ENCODE measurements around the gene SCUBE2. TPM values are rescaled to one million over a fixed set of nuclear protein-coding genes. Genes with fewer than 3 reads are reported as not detected.

The SCUBE2 gene
- total and polyA plus RNA-seq, 4 donors = 2.6 to 27.6 (median 4.0) TPM

GRCh38 chr11:9123595-9124304, 32.4 kb upstream of the SCUBE2 start:
- H3K27ac ChIP-seq (ENCODE audit: low read depth in 1 of 2, low read length in 1 of 2) = no peak overlapping the region
- WGBS, 2 donors = 83 to 89% methylated on average over 2 of the region's 2 CpGs

DNA sequence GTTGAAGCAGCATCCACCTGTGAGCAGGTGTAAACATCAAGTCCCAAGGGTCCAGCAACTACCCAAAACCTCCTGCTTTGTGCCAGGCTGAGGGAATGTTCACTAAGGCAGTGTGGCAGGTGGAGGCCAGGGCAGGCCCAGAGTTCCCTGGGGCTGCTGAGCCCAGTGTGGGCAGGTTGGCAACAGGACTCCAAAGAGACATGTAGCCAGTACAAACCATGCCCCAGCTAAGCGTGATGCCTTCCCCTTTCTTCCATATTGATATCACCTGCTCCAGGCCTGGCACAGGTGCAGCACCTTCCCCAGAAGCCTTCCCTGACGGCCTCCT, 30.0 kb upstream of the SCUBE2 start:
- Histone ChIP-seq H3K9me3 (ENCODE audit: control insufficient read depth in 4 of 4, insufficient read depth in 3 of 4, low read length in 3 of 4) (no peaks in the 10 kb centered on the region), H3K36me3 (ENCODE audit: control insufficient read depth in 4 of 4, insufficient read depth in 4 of 4, low read length in 4 of 4) (no peaks in the 10 kb centered on the region), H3K27ac (ENCODE audit: low read depth in 1 of 2, low read length in 1 of 2) (no peak overlapping the region), H3K27me3 (ENCODE audit: control insufficient read depth in 3 of 3, insufficient read depth in 3 of 3, low read length in 2 of 3) (no peaks in the 10 kb centered on the region), H3K4me3 (no peak overlapping the region), H3K4me1 (ENCODE audit: control insufficient read depth in 5 of 5, insufficient read depth in 5 of 5, low read length in 5 of 5) (peaks cover 0 to 6% (median 0%) of the 10 kb centered on the region in 5 donors), H3K9ac (ENCODE audit: insufficient read depth in 1 of 2, low read length in 2 of 2) (no peak overlapping the region)
- ATAC-seq (ENCODE audit: insufficient read depth, low FRiP score) (no peak), DNase-seq (no peak)
- no peak for TF ChIP-seq CTCF (IDR thresholded peaks at IDR 0.05; ENCODE audit: control extremely low read depth, extremely low read depth)
- WGBS, 2 donors = 89 to 92% methylated on average over 2 of the region's 2 CpGs

More at GRCh38 chr11:9123595-9124304, 32.4 kb upstream of the SCUBE2 start:
- Histone ChIP-seq H3K36me3 (ENCODE audit: control insufficient read depth in 4 of 4, insufficient read depth in 4 of 4, low read length in 4 of 4) (no peaks in the 10 kb centered on the region), H3K4me3 (no peak overlapping the region), H3K27me3 (ENCODE audit: control insufficient read depth in 3 of 3, insufficient read depth in 3 of 3, low read length in 2 of 3) (no peaks in the 10 kb centered on the region), H3K9ac (ENCODE audit: insufficient read depth in 1 of 2, low read length in 2 of 2) (no peak overlapping the region), H3K9me3 (ENCODE audit: control insufficient read depth in 4 of 4, insufficient read depth in 3 of 4, low read length in 3 of 4) (no peaks in the 10 kb centered on the region), H3K4me1 (ENCODE audit: control insufficient read depth in 5 of 5, insufficient read depth in 5 of 5, low read length in 5 of 5) (peaks cover 0 to 6% (median 0%) of the 10 kb centered on the region in 5 donors)
- ATAC-seq (ENCODE audit: insufficient read depth, low FRiP score) = no peak
- TF ChIP-seq CTCF (IDR thresholded peaks at IDR 0.05; ENCODE audit: control extremely low read depth, extremely low read depth) = no peak
- no peak for DNase-seq

DNA sequence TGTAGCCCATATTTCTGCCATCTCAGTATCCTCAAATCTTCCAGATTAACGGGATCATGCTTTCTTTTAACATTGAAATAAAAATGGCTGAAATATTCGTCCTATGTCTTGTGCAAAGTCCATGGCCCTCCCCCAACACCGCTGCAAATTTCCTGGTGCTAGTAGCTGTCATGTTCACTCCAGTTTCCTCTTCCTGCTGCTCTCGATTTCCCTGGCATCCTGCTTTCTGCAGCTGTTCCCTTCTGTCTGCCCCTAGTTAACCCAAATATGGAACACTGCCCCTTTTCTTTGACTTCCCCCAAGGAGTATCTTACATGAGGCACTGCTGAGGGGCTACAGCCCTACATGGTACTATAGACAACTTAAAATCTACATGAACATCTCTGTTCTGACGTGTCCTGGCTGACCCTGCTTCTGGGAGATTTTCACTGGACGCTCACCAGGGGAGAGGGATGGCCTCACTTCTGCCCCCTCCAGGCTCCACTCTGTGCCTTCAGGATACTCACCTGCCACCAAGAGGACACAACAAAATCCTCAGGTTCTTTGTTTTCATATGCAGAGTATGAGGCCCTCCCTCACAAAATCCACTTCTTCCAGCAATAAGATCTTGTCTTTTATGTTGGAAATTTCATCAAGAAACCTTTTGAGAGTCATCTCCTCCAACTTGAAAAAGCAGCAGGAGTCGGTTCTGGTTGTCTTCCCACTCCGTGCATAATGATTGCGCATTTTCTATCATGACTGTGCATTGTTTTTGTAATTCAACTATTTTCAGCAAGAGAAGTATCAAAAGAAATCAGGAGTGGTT, 29.5 kb upstream of the SCUBE2 start:
- Histone ChIP-seq H3K4me1 (ENCODE audit: control insufficient read depth in 5 of 5, insufficient read depth in 5 of 5, low read length in 5 of 5) (peaks cover 0 to 6% (median 0%) of the 10 kb centered on the region in 5 donors), H3K27me3 (ENCODE audit: control insufficient read depth in 3 of 3, insufficient read depth in 3 of 3, low read length in 2 of 3) (no peaks in the 10 kb centered on the region), H3K36me3 (ENCODE audit: control insufficient read depth in 4 of 4, insufficient read depth in 4 of 4, low read length in 4 of 4) (no peaks in the 10 kb centered on the region), H3K4me3 (no peak overlapping the region), H3K9ac (ENCODE audit: insufficient read depth in 1 of 2, low read length in 2 of 2) (no peak overlapping the region), H3K9me3 (ENCODE audit: control insufficient read depth in 4 of 4, insufficient read depth in 3 of 4, low read length in 3 of 4) (no peaks in the 10 kb centered on the region), H3K27ac (ENCODE audit: low read depth in 1 of 2, low read length in 1 of 2) (no peak overlapping the region)
- no peak for ATAC-seq (ENCODE audit: insufficient read depth, low FRiP score)
- TF ChIP-seq CTCF (IDR thresholded peaks at IDR 0.05; ENCODE audit: control extremely low read depth, extremely low read depth) = no peak
- peak in 2 of 3 donors; percentile 31 to 48 for DNase-seq
- 72 to 73% methylated on average over 9 of the region's 9 CpGs for WGBS, 2 donors
